ENCODE measurements around the gene FHIP1A. TPM values are rescaled to one million over a fixed set of nuclear protein-coding genes. Genes with fewer than 3 reads are reported as not detected.
"Not testable (repeated sequence)": the region's sequence is repeated elsewhere in the genome, so short reads cannot be mapped to it uniquely, and the experiment has no call there.

Gene FHIP1A
- total and polyA plus RNA-seq, 12 donors, result 0.27 to 8.0 (median 3.0) TPM

DNA sequence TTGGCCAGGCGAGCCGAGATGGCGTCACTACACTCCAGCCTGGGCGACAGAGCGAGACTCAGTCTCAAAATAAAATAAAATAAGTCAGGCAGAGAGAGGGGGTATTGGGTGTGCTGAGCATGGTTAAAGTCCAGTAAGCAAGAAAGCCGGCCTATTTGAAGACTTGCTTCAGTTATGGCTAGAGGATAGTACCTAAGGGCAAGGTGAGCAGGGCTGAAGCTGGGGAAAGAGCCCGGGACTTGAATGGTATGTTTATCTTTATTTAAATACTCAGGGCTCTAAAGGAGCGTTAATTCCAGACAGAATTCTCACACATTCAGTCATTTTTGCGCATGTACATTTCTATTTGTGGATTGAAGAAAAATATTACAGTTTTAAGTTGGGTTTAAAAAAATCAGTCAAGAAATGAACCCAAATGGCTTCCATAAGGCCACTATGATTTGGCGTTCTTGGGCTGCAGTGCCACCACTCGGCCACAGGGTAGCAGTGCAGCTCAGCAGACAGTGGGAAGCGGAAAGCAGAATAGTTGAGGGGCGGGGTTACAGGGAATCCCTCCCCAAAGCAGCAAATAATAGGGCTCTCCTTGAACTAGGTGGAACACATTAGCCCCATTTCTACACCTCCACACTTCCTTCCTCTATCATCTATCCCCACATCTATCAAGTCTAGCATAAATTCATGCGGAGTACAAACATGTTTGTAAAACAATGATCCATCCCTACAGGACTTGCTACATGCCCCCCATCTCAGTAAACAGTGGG lies 46.4 kb upstream of the FHIP1A start:
- 24 to 49% (median 46%) methylated on average over 9 to 14 of the region's 14 CpGs for WGBS, 4 donors
- no peaks in the 10 kb centered on the region for H3K36me3 ChIP-seq (replicated peaks in 1 of 2)

DNA sequence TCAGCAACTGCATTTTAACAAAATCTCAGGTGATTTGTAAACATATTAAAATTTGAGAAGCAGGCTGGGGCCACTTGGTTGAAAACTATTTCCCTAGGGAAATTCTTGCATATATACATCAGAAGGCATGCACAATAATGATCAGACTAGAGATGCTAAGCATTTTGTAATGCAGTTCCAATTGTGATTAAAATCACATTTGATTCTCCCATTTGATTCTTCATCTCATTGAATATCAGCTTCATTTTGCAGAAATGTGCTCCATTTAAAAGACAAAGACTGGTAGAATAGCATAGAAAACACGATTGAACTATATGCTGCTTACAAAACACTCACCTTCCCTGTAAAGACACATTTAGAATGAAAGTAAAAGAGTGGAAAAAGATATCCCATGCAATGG lies 32.4 kb upstream of the FHIP1A start:
- TF ChIP-seq, protein P1, sequence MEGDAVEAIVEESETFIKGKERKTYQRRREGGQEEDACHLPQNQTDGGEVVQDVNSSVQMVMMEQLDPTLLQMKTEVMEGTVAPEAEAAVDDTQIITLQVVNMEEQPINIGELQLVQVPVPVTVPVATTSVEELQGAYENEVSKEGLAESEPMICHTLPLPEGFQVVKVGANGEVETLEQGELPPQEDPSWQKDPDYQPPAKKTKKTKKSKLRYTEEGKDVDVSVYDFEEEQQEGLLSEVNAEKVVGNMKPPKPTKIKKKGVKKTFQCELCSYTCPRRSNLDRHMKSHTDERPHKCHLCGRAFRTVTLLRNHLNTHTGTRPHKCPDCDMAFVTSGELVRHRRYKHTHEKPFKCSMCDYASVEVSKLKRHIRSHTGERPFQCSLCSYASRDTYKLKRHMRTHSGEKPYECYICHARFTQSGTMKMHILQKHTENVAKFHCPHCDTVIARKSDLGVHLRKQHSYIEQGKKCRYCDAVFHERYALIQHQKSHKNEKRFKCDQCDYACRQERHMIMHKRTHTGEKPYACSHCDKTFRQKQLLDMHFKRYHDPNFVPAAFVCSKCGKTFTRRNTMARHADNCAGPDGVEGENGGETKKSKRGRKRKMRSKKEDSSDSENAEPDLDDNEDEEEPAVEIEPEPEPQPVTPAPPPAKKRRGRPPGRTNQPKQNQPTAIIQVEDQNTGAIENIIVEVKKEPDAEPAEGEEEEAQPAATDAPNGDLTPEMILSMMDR (IDR thresholded peaks at IDR 0.05), result no peak
- no peak for TF ChIP-seq POLR2A (IDR thresholded peaks at IDR 0.05)
- Histone ChIP-seq H3K9me3 (replicated peaks in 1 of 3) (no peaks in the 10 kb centered on the region), H3K27me3 (no peaks in the 10 kb centered on the region), H3K4me1 (replicated peaks in 1 of 2) (no peaks in the 10 kb centered on the region), H3K27ac (no peak overlapping the region), H3K36me3 (replicated peaks in 1 of 2) (no peaks in the 10 kb centered on the region), H3K4me3 (no peak overlapping the region)
- DNase-seq, result no peak
- WGBS, 4 donors, result 54 to 69% (median 65%) methylated on average over 1 of the region's 1 CpG
- intact Hi-C loops (cut with DNase I), result no loop called here

More for the DNA sequence above, 46.4 kb upstream of the FHIP1A start:
- peak; percentile 80 to 94 (median 83) for DNase-seq
- intact Hi-C loops (cut with DNase I), result loop anchor here (5.0 to 10.0 kb wide), 3 partner anchors 78 to 245 kb away; no protein-coding TSS in a partner anchor
- Histone ChIP-seq H3K27ac (no peak overlapping the region), H3K4me1 (replicated peaks in 1 of 2) (no peaks in the 10 kb centered on the region), H3K4me3 (no peak overlapping the region), H3K27me3 (no peaks in the 10 kb centered on the region), H3K9me3 (replicated peaks in 1 of 3) (no peaks in the 10 kb centered on the region)
- TF ChIP-seq, protein P1 (IDR thresholded peaks at IDR 0.05), result peak; percentile 93 to 98 (median 97)
- TF ChIP-seq POLR2A (IDR thresholded peaks at IDR 0.05), result no peak

DNA sequence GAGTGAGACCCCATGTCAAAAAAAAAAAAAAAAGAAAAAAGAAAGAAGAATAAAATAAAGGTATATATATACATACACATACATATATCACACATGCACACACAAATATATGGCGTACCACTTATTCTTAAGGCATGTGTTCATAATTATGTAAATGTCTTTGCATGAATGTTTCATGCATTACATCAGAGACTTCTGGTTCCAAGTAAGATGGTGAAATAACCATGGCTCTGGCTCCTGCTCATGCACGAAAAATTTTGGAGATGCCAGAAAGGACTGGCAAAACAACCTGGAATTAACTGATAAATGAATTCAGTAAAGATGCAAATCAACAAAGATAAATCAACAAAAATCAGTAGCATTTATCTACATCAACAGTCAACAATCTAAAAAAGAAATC lies 19.7 kb upstream of the FHIP1A start:
- Histone ChIP-seq H3K9me3 (replicated peaks in 1 of 3) (no peaks in the 10 kb centered on the region), H3K36me3 (replicated peaks in 1 of 2) (no peaks in the 10 kb centered on the region), H3K27me3 (no peaks in the 10 kb centered on the region), H3K4me1 (replicated peaks in 1 of 2) (no peaks in the 10 kb centered on the region), H3K27ac (no peak overlapping the region), H3K4me3 (no peak overlapping the region)
- 80 to 94% (median 87%) methylated on average over 2 of the region's 2 CpGs for WGBS, 4 donors
- no peak for DNase-seq
- no peak for TF ChIP-seq POLR2A (IDR thresholded peaks at IDR 0.05)
- TF ChIP-seq, protein P1 (IDR thresholded peaks at IDR 0.05), result no peak
- intact Hi-C loops (cut with DNase I), result no loop called here

- H3K27me3 ChIP-seq; H3K4me3 ChIP-seq; H3K4me1 ChIP-seq (replicated peaks in 1 of 2); H3K36me3 ChIP-seq (replicated peaks in 1 of 2); H3K9me3 ChIP-seq (replicated peaks in 1 of 3); H3K27ac ChIP-seq; intact Hi-C loops (cut with DNase I); DNase-seq: not testable (repeated sequence)
- 78 to 94% (median 90%) methylated on average over 1 to 2 of the region's 2 CpGs for WGBS, 4 donors
These were observed 19.2 kb upstream of the FHIP1A start for GRCh38 chr4:151389799-151390198.

DNA sequence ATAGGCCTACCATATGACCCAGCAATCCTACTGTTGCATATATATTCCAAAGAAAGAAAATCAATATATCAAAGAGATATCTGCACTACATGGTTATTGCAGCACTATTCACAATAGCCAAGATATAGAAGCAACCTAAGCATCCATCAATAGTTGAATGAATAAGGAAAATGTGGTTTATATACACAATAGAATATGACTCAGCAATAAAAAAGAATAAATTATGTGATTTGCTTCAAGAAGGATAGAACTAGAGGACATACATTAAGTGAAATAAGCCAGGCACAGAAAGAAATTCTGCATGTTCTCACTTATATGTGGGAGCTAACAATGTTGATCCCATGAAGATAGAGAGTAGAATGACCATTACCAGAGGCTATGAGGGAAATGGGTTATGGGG lies 13.1 kb upstream of the FHIP1A start:
- Histone ChIP-seq H3K36me3 (replicated peaks in 1 of 2) (no peaks in the 10 kb centered on the region), H3K27me3 (no peaks in the 10 kb centered on the region), H3K9me3 (replicated peaks in 1 of 3) (no peaks in the 10 kb centered on the region), H3K4me3 (no peak overlapping the region), H3K27ac (no peak overlapping the region), H3K4me1 (replicated peaks in 1 of 2) (no peaks in the 10 kb centered on the region)
- intact Hi-C loops (cut with DNase I), result no loop called here
- no peak for TF ChIP-seq POLR2A (IDR thresholded peaks at IDR 0.05)
- TF ChIP-seq, protein P1 (IDR thresholded peaks at IDR 0.05), result no peak
- no peak for DNase-seq

All from adrenal gland (tissue), 12 donors.